AG08396 (cell line): ENCODE measurements around the gene HOXB9.
A peak's percentile ranks its signal among the peaks of the same experiment; 100 is the strongest.

ENCODE experiments used
- DNase-seq: peaks from one replicate; pipeline ENCODE4 v3.0.0; 2012; ENCODE audit warnings: low spot score, mixed read lengths

Gene HOXB9

DNA sequence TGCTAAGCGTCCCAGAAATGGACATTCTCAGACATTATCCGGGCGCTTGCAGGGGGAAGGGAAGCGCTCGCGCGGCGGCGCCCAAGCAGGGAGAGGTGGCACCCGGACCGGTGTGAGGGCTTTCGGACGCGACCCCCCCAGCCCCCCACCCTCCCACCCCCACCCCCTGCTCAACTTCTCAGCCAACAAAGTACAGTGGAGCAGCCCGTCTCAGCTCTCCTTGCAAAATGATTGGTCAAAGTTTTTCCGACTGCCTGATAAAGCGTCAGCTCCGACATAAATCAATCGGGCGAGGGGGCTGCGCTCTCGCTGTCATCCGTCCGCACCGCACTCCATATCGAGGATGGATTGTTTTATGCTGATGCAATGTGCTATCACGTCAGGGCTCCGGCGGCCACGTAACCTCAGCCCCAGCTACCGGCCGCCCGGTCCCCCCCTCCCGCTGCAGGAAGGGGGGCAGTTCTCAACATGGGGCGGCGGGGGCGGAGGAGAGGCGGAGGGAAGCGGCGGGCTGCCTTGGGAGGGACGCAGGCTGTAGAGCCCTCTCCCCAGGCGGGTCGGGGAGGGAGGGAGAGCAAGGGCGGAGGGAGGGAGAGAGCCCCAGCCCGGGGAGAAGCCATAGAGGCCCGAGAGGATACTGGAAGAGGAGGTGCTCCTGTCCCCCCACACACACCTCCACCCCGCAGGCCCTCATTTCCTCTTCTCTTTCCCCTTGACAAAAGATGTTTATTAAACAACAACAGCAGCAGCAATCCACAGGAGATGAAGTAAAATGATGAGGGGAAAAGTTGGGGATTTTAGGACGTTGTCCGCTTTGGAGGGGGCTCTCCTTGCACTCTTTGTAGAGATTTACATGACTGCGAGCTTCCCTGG lies at the start of gene HOXB9:
Gene HOXB9 (minus strand): TSS at position 114 of the 873 bp plus-strand sequence. CDS start 89 bp downstream, at position 25.
- no peak for DNase-seq

DNA sequence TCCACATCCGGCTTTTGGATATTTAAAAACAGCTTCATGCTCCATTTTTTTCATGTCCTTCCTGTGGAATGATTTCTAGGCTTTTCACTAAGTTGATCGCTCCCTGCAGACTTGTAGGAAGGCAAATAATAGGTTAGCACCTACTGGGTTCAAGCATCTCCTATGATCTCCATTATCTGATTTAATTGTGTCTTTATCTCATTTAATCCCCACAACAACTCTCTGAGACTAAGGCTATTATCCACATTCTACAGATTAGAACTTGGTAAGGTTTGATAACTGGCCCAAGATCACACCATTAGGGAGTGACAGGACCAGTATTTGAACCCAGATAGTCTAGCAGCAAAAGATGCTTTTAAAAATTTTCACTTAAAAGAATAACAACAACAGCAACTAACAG lies 46.2 kb upstream of the HOXB9 start:
- no peak for DNase-seq

DNA sequence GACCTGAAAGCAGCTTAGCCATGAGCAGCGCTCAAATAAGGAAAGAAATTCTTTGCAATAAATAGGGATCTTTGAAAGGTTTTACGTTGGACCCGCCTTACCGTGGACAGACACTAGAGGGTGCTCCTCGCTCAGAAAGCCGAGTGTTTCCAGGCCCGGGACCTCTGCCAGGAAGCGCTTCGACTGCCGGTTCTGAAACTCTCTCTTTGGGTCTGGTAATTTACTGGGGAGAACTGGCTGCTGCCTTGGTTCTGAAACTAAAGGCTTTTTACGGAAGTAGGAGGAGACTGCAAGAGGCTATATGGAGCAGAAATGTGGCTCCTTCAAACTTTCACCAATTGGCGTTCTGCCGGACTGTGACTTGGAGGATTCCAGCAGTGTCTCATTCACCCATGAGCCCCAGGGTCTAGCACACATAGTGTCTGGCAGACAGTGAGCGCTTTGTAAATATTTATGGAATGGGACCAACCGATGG lies 45.6 kb upstream of the HOXB9 start:
- DNase-seq: peak; percentile 85

- DNase-seq: no peak
Measured at GRCh38 chr17:48663134-48663924, 37.2 kb upstream of the HOXB9 start.

GRCh38 chr17:48655913-48656312 lies 29.8 kb upstream of the HOXB9 start:
- DNase-seq: no peak

DNA sequence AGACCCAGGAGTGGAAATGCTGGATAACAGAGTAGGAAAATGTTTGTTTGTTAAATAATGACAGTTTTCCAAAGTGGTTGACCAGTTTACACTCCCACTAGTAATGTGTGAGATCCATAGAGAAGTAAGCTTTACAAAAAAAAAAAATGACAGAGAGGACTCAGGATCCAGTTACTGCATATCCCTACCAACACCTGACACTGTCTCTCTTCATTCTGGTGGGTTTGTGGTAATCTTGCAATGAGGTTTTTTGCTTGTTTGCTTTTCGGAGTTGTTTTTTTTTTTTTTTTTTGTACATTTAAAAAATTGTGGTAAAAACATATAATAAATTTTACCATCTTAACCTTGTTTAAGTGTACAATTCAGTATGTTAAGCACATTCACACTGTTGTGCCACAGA lies 23.6 kb upstream of the HOXB9 start:
- no peak for DNase-seq

DNA sequence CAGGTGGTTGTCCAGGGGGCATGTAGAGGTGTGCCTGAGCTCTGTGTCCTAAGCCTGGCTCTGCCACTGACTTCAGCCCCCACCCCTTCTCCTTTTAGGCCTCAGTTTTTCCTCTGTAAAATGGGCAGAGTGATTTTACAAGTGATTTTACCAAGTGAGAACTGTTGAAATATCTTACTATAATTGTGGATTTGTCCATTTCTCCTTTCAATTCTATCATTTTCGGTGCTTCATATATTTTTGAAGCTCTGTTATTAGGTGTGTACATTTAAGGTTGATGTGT lies 21.7 kb upstream of the HOXB9 start:
- DNase-seq: no peak

DNA sequence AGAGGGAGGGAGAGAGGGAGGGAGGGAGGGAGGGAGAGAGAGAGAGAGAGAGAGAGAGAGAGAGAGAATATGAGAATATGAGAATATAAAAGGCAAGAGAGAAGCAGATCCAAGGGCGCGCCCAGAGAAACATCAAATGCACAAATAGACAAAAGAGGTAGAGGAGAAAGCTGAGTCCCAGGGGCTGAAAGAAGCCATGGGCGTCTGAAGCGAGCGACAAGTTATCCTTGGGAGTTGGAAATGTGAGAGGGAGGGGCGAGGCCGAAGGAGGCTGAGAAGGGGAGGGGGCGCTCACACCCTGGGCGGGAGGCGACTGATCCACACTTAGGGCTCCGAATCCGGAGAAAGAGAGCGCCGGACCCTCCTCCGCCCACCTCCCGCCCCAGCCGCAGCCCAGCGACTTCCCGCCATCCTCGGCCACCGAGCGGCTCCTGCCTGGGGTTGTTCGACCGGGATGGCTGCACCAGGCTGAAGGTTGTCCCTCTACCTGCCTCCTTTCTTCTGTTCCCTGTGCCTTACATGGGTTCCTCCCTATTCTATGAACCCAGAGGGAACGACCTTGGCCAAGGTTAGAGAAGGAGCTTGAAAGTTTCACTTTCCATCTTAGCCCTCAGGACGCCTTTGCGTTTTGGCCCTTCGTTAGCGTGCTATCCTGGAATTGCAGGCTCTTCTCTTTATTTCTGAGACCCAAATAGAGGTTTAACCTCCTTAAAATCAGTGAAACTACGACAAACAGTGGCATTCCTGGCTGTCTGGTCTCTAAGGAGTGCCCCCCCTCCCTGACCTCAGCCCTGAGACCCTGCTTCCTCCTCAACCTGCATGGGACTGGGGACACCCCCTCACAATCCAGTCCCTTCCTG lies 21.2 kb upstream of the HOXB9 start:
- peak; percentile 31 for DNase-seq

DNA sequence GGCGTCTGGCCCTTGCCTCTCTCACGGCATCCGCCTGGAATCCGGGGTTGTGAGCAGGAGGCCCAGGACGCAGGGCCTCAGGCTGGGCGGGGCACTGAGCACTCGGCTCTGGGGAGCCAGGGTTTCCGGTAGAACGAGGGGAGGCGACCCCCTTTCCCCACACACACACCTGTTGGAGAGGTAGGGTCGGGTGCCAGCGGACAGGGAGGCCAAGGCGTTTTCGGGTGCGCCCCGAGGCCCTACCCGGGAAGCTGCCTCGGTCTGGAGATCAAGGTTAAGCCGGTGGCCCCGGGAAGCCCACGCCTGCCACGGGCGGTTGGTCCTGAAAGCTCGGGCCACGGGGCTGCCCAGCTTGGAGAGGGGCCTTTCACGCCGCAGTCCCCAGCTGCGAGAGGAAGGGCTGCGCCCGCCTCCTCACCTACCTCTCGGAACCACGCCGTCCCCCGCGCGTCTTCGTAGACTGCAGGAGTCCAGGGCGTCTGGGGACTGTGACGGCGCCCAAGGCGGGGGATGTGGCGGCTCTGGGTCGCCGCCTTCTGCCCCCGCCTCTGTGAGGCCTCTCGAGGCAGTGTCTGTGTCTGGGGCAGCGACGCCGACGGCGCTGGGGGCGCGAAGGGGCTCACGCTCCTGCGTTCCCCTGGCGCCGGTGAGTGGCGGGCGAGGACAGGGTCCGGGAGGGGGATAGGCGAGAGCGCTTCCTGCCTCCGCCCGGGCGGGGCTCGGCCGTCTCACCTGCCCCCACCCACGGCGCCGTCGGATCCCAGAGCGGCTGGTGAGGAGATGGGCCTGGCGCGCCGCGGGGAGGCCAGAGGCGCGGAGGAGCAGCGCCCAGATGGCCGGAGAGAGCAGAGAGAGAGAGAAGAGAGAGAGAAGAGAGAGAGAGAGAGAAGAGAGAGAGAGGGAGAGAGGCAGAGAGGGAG lies 20.3 kb upstream of the HOXB9 start:
- peak; percentile 18 for DNase-seq

DNA sequence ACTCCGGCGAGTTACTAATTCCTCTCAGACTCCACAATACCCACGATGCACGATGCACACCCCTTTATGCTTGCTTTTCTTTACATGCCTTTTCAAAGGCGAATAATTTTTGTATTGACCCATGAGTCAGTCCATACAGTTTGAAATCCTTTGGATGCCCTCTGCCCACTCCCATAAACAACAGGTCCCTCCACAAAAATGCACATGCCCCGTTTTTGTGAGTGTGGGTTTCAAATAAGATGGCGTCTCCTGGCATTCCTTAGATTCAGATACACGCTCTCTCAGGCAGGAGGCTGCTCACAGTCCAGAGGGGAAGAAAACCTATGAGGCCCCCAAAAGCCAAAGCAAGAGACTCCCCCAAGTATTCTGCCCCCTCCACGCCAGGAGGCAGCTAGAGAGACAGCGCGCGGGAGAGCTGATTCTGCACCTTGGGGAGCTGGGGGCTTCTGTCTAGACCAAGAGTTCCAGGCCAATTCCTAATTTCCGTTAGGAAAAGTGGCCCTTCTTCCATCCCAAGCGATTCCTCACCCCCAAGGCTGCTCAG lies 19.6 kb upstream of the HOXB9 start:
- DNase-seq: peak; percentile 6

GRCh38 chr17:48644910-48645557 lies 18.9 kb upstream of the HOXB9 start:
- peak; percentile 9 for DNase-seq

DNA sequence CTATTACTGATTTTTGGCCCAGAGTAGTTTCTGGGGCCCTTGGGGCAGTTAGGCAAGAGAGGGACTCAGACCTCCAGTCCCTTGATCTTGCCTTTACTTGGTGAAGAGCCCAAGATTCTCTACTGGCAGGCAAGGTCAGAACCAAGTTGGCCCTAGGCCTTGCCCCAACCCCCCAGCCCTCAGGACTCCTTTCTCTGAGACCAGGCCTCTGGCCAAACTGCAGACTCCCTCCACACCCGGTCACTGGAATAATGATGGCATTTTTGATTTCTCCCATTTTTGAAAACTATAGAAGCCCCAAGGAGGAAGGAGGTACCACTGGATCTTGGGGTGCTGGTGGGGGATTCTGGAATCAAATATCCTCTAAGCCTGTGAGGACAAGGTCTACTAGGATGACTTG lies 18.0 kb upstream of the HOXB9 start:
- no peak for DNase-seq

- DNase-seq: no peak
Measured at GRCh38 chr17:48643697-48644012, 17.5 kb upstream of the HOXB9 start.

GRCh38 chr17:48642843-48643696 lies 16.9 kb upstream of the HOXB9 start:
- peak; percentile 4 for DNase-seq

DNA sequence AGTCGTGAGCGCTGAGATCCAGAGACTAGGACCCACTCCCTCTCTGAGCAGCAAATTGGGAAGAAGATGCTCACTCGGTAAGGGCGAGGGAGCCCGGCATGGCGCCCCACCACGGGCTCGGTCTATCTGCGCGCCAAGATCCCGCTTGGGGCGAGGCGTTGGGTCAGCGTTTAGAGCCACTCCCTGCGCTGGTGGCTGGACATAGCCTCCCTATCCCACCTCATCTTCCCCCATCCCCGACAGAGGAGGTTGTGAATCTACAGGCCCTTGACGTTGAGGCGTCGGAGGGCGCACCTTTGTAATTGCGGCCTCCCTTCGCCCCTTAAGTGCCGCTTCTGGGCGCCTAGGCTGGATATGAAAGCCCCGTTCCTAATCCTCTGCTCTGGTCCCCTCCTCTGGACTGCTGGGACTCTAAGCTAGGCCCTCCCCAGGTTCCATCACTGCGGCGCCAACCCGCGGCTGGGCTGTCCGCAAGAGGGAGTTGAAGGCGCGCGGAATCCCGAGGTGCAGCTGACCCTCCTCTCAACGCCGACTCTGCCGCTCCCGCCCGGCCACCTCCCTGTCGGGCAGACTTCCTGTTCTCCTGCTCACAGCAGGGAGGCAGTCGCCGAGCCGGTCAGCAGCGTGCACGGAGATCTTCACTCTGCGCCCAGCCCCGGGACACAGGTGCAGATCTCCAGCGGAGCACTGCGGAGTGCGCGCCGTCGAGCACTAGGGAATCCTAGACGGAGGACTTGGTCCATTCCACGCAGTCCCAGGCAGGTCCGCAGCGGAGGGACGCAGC lies 16.1 kb upstream of the HOXB9 start:
- peak; percentile 7 for DNase-seq

DNA sequence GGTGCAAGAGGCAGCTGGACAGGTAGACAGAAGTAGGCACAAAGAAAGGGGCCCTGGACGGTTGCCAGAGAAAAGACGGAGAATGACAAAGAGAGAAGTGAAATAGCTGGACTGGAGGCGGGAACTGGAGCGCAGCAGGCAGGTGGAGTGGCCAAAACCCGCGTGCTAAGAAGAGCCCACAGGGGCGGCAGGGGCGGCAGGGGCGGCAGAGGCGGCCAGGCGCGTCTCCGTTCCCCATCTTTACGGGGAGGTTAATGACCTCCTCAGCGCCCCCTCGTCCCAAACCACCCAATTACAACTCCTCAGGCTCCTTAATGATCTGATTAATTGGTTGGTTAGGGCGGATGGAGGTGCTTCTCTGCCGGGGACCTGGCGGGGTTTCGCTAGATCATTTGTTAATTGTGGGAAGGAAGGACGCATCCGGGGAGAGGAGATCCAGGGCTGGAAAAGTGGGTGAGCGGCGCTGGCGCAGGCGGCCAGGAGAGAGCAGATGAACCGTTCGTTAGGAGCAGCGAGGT lies 15.4 kb upstream of the HOXB9 start:
- DNase-seq: peak; percentile 2

- DNase-seq: no peak
Measured at GRCh38 chr17:48640858-48641180, 14.7 kb upstream of the HOXB9 start.

DNA sequence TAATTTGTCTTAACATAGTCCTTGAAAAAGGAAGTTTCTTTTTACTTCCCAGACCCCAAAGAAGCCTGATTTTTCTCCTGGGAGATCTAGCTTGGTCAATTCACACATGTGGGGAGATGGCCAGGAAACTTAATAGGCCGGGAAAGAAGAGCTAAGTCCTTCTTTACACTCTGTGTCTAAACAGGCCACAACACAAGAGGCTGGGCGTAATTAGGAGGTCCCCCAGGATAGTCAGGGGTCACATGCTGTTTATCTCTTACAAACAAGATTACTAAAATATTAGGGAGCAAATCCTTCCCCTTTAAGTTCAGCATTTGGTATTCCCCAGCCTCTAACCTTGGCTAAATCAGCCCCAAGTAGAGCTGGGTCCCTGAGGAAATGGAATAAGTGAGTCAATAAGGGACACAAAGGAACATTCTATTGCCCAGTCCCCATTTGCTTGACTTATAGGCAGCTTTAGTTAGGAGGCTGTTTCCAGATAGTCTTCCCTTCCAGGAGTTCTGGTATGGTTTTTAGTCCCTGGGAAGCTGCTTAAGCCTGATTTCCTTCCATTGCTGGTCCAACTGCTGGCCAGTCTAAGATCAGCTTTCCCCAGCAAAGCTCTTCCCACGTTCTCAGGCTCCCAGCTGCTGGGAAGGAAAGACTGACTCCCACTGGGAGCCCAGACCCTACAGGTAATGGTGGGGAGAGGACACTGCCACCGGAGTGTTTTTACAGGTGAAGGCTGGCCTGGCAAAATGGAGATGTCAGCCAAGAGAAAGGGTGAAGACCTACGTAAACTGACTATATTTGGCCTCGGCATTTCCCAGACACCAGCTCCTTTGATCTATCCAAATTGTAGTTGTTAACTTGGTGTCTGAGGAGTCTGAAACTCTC lies 14.1 kb upstream of the HOXB9 start:
- DNase-seq: no peak
